Measurements from ENCODE around the gene PCED1B. TPM values are rescaled to one million over a fixed set of nuclear protein-coding genes. Genes with fewer than 3 reads are reported as not detected.

The PCED1B gene
- total RNA-seq, 2 donors from 2014 or later: 2.5 to 7.0 TPM

- no peak overlapping the region for H3K9ac ChIP-seq (ENCODE audit: extremely low read depth, low read length, poor library complexity, severe bottlenecking)
- Mint-ChIP-seq H3K4me1 (peaks cover 11% of the 10 kb centered on the region), H3K36me3 (ENCODE audit: low read depth) (no peaks in the 10 kb centered on the region), H3K9me3 (no peaks in the 10 kb centered on the region), H3K4me3 (no peak overlapping the region), H3K27ac (no peak overlapping the region), H3K27me3 (ENCODE audit: insufficient read depth) (no peaks in the 10 kb centered on the region)
- WGBS, 2 experiments (ENCODE audit: insufficient coverage in 1 of 2, insufficient read length in 1 of 2): 65% methylated on average over 2 of the region's 2 CpGs; no CpG with 5 or more reads in 1 of the 2 experiments
- no peak overlapping the region for H3K4me3 ChIP-seq (ENCODE audit: low read length)
- H3K27me3 ChIP-seq (ENCODE audit: control insufficient read depth, insufficient read depth, low read length, poor library complexity, severe bottlenecking): no peaks in the 10 kb centered on the region
- TF ChIP-seq CTCF (conservative IDR thresholded peaks at IDR 0.05): no peak
- no peaks in the 10 kb centered on the region for H3K9me3 ChIP-seq (ENCODE audit: control insufficient read depth, low read length)
- no peak overlapping the region for H3K27ac ChIP-seq (ENCODE audit: low read depth, low read length)
- no peaks in the 10 kb centered on the region for H3K36me3 ChIP-seq (ENCODE audit: control insufficient read depth, insufficient read depth, low read length)
- DNase-seq: no peak
- H3K4me1 ChIP-seq (ENCODE audit: control insufficient read depth, insufficient read depth, low read length): no peaks in the 10 kb centered on the region
Measured at GRCh38 chr12:47099610-47100009, 20.2 kb downstream of the PCED1B start.

GRCh38 chr12:47100160-47100559 lies 20.7 kb downstream of the PCED1B start:
- Mint-ChIP-seq H3K36me3 (ENCODE audit: low read depth) (no peaks in the 10 kb centered on the region), H3K27me3 (ENCODE audit: insufficient read depth) (no peaks in the 10 kb centered on the region), H3K4me1 (peaks cover 16% of the 10 kb centered on the region), H3K9me3 (no peaks in the 10 kb centered on the region), H3K27ac (no peak overlapping the region), H3K4me3 (no peak overlapping the region)
- no peak overlapping the region for H3K27ac ChIP-seq (ENCODE audit: low read depth, low read length)
- H3K4me3 ChIP-seq (ENCODE audit: low read length): no peak overlapping the region
- WGBS, 2 experiments (ENCODE audit: insufficient coverage in 1 of 2, insufficient read length in 1 of 2): 100% methylated on average over 2 of the region's 2 CpGs; no CpG with 5 or more reads in 1 of the 2 experiments
- no peaks in the 10 kb centered on the region for H3K4me1 ChIP-seq (ENCODE audit: control insufficient read depth, insufficient read depth, low read length)
- no peak for DNase-seq
- no peak overlapping the region for H3K9ac ChIP-seq (ENCODE audit: extremely low read depth, low read length, poor library complexity, severe bottlenecking)
- H3K9me3 ChIP-seq (ENCODE audit: control insufficient read depth, low read length): no peaks in the 10 kb centered on the region
- H3K36me3 ChIP-seq (ENCODE audit: control insufficient read depth, insufficient read depth, low read length): no peaks in the 10 kb centered on the region
- no peak for TF ChIP-seq CTCF (conservative IDR thresholded peaks at IDR 0.05)
- no peaks in the 10 kb centered on the region for H3K27me3 ChIP-seq (ENCODE audit: control insufficient read depth, insufficient read depth, low read length, poor library complexity, severe bottlenecking)

- Mint-ChIP-seq H3K36me3 (ENCODE audit: low read depth) (no peaks in the 10 kb centered on the region), H3K4me3 (no peak overlapping the region), H3K4me1 (peaks cover 30% of the 10 kb centered on the region), H3K27me3 (ENCODE audit: insufficient read depth) (no peaks in the 10 kb centered on the region), H3K27ac (no peak overlapping the region), H3K9me3 (no peaks in the 10 kb centered on the region)
- Histone ChIP-seq H3K36me3 (ENCODE audit: control insufficient read depth, insufficient read depth, low read length) (no peaks in the 10 kb centered on the region), H3K9me3 (ENCODE audit: control insufficient read depth, low read length) (no peaks in the 10 kb centered on the region), H3K4me3 (ENCODE audit: low read length) (no peak overlapping the region), H3K27me3 (ENCODE audit: control insufficient read depth, insufficient read depth, low read length, poor library complexity, severe bottlenecking) (no peaks in the 10 kb centered on the region), H3K9ac (ENCODE audit: extremely low read depth, low read length, poor library complexity, severe bottlenecking) (no peak overlapping the region), H3K4me1 (ENCODE audit: control insufficient read depth, insufficient read depth, low read length) (peaks cover 6% of the 10 kb centered on the region), H3K27ac (ENCODE audit: low read depth, low read length) (no peak overlapping the region)
- no peak for DNase-seq
- TF ChIP-seq CTCF (conservative IDR thresholded peaks at IDR 0.05): no peak
- WGBS, 2 experiments (ENCODE audit: insufficient coverage in 1 of 2, insufficient read length in 1 of 2): 79% methylated on average over 2 of the region's 4 CpGs; no CpG with 5 or more reads in 1 of the 2 experiments
Measured at GRCh38 chr12:47102406-47102805, 23.0 kb downstream of the PCED1B start.

All from endodermal cell (in vitro differentiated cells).